ENCODE data around the gene POLDIP3. TPM values are rescaled to one million over a fixed set of nuclear protein-coding genes. Genes with fewer than 3 reads are reported as not detected.
"Not testable (repeated sequence)": the region's sequence is repeated elsewhere in the genome, so short reads cannot be mapped to it uniquely, and the experiment has no call there.

The POLDIP3 gene
- total and polyA plus RNA-seq, 7 donors: 25.8 to 45.9 (median 34.3) TPM

GRCh38 chr22:42577623-42578240, 37.0 kb downstream of the POLDIP3 start:
- 94% methylated on average over 15 of the region's 15 CpGs for WGBS, 2 donors
- H3K36me3 ChIP-seq: peaks cover 0 to 55% (median 9%) of the 10 kb centered on the region in 4 donors
- no peaks in the 10 kb centered on the region for H3K27me3 ChIP-seq
- H3K4me1 ChIP-seq: peaks cover 0 to 10% (median 5%) of the 10 kb centered on the region in 4 donors
- H3K9me3 ChIP-seq: no peaks in the 10 kb centered on the region
- DNase-seq: no peak
- intact Hi-C loops (cut with DNase I): no loop called here
- TF ChIP-seq POLR2A (IDR thresholded peaks at IDR 0.05) (no peak), POLR2AphosphoS5 (IDR thresholded peaks at IDR 0.05) (no peak), CTCF (IDR thresholded peaks at IDR 0.05) (no peak), EP300 (IDR thresholded peaks at IDR 0.05) (no peak)
- H3K27ac ChIP-seq: no peak overlapping the region
- H3K4me3 ChIP-seq: no peak overlapping the region

- intact Hi-C loops (cut with DNase I); H3K9me3 ChIP-seq; H3K27ac ChIP-seq; H3K4me1 ChIP-seq; DNase-seq; H3K27me3 ChIP-seq; H3K4me3 ChIP-seq: not testable (repeated sequence)
- 94 to 95% methylated on average over 8 to 9 of the region's 9 CpGs for WGBS, 2 donors
- peaks cover 0 to 58% (median 9%) of the 10 kb centered on the region in 4 donors for H3K36me3 ChIP-seq
Measured at GRCh38 chr22:42577141-42577540, 37.5 kb downstream of the POLDIP3 start.

- intact Hi-C loops (cut with DNase I); H3K27ac ChIP-seq; H3K9me3 ChIP-seq; H3K4me3 ChIP-seq; H3K27me3 ChIP-seq; H3K4me1 ChIP-seq; DNase-seq: not testable (repeated sequence)
- 93 to 96% methylated on average over 30 of the region's 30 CpGs for WGBS, 2 donors
- H3K36me3 ChIP-seq: peaks cover 0 to 68% (median 9%) of the 10 kb centered on the region in 4 donors
Measured at GRCh38 chr22:42575996-42576574, 38.6 kb downstream of the POLDIP3 start.

- 94 to 96% methylated on average over 16 to 17 of the region's 21 CpGs for WGBS, 2 donors
- H3K27ac ChIP-seq: not testable (repeated sequence)
Measured at GRCh38 chr22:42574468-42574867, 40.2 kb downstream of the POLDIP3 start.

GRCh38 chr22:42574046-42574445, 40.6 kb downstream of the POLDIP3 start:
- H3K36me3 ChIP-seq: peaks cover 0 to 69% (median 9%) of the 10 kb centered on the region in 4 donors
- H3K27ac ChIP-seq; H3K4me3 ChIP-seq; H3K9me3 ChIP-seq; DNase-seq; intact Hi-C loops (cut with DNase I); H3K27me3 ChIP-seq; H3K4me1 ChIP-seq: not testable (repeated sequence)
- 94 to 100% methylated on average over 1 of the region's 1 CpG for WGBS, 2 donors

More at GRCh38 chr22:42574468-42574867, 40.2 kb downstream of the POLDIP3 start:
- H3K27me3 ChIP-seq; H3K9me3 ChIP-seq; intact Hi-C loops (cut with DNase I); H3K4me3 ChIP-seq; DNase-seq; H3K4me1 ChIP-seq: not testable (repeated sequence)
- peaks cover 0 to 69% (median 9%) of the 10 kb centered on the region in 4 donors for H3K36me3 ChIP-seq

GRCh38 chr22:42571068-42571467, 43.6 kb downstream of the POLDIP3 start:
- DNase-seq; H3K27me3 ChIP-seq; H3K4me1 ChIP-seq; H3K4me3 ChIP-seq; H3K27ac ChIP-seq; H3K9me3 ChIP-seq; intact Hi-C loops (cut with DNase I): not testable (repeated sequence)
- WGBS, 2 donors: 90 to 95% methylated on average over 12 of the region's 12 CpGs
- H3K36me3 ChIP-seq: peaks cover 0 to 45% (median 0%) of the 10 kb centered on the region in 4 donors

- H3K27ac ChIP-seq; H3K9me3 ChIP-seq; intact Hi-C loops (cut with DNase I); H3K4me3 ChIP-seq; H3K27me3 ChIP-seq; DNase-seq; H3K4me1 ChIP-seq: not testable (repeated sequence)
- whole genome bisulfite sequencing, 2 donors: 48 to 77% methylated on average over 9 of the region's 9 CpGs
- H3K36me3 ChIP-seq: peaks cover 0 to 40% (median 0%) of the 10 kb centered on the region in 4 donors
Measured at GRCh38 chr22:42570580-42570979, 44.1 kb downstream of the POLDIP3 start.

- H3K4me1 ChIP-seq; H3K4me3 ChIP-seq; intact Hi-C loops (cut with DNase I); H3K27ac ChIP-seq; H3K9me3 ChIP-seq; DNase-seq; H3K27me3 ChIP-seq: not testable (repeated sequence)
- 80 to 89% methylated on average over 5 to 6 of the region's 6 CpGs for WGBS, 2 donors
- H3K36me3 ChIP-seq: peaks cover 0 to 27% (median 0%) of the 10 kb centered on the region in 4 donors
Measured at GRCh38 chr22:42567950-42568349, 46.7 kb downstream of the POLDIP3 start.

Data from sigmoid colon (tissue), 7 donors.